NCI-H2171 (cell line): ENCODE results near the gene TBCD.
A peak's percentile ranks its signal among the peaks of the same experiment; 100 is the strongest.

ENCODE experiments used
- DNase-seq: peaks from one replicate; lab custom pipeline; 2025; lab: John Stamatoyannopoulos, UW

TBCD gene

DNA sequence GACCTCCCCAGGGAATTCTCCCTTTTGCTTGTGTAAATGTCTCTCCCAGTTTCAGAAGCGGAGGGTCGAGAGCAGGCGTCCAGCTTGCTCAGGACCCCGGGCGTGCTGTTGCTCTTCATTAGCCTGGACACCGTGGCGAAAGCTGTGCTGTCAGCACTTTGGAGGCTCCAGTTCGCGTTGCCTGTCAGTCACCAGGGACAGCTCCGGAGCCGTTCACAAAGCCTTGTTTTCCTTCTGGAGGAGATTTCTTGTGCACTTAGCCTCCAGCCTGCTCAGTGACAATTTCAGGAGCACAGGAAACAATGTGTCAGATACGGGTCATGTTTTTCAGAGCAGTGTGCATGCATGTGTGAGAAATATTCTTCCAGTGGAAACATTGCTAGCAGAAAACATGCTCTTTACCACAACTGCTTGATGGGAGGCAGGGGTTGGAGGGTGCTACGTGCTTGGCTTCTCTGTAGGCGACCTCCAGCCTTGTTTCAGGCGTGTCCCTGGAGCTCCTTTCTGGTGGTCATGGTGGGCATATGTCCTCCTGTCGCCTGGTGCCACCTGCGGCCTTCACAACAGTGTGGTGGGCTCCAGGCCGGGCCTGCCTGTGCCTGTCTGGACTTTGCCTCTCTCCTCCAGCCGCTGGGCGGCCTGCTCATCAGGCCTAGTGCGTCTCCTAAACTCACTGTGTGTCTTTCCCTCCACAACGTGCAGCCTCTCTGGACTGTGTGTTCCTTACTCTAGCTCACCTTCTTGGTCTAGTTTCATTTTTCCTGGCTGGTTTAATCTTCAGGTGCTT lies 59.0 kb downstream of the TBCD start:
- DNase-seq = no peak

DNA sequence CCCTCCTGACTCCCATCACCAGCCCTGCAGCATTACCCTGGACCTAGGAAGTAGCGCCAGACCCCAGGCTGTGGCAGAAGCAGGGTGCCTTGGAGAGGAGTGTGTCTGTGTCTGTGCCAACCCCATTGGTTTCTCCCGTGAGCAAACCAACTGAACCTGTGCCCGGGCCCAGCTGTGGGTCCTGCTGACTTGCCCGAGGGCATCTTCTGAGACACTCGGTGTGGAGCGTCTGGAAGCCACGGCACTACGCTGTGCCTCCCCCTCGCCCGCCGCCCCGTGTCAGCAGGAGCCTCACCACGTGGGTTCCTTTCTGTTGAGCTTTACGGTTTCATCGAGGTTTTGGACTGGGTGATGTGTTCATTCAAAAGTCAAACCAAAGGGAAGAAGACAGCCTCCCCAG lies 60.2 kb downstream of the TBCD start:
- no peak for DNase-seq

DNA sequence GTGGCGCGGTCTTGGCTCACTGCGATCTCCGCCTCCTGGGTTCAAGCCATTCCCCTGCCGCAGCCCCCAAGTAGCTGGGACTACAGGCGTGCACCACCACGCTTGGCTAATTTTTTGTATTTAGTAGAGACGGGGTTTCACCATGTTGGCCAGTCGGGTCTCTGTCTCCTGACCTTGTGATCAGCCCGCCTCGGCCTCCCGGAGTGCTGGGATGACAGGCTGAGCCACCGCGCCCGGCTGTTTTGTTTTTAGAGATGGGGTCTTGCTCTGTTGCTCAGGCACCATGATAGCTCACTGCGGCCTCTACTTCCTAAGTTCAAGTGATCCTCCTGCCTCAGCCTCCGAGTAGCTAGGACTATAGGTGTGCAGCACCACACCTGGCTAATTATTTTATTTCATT lies 60.7 kb downstream of the TBCD start:
- DNase-seq = no peak

DNA sequence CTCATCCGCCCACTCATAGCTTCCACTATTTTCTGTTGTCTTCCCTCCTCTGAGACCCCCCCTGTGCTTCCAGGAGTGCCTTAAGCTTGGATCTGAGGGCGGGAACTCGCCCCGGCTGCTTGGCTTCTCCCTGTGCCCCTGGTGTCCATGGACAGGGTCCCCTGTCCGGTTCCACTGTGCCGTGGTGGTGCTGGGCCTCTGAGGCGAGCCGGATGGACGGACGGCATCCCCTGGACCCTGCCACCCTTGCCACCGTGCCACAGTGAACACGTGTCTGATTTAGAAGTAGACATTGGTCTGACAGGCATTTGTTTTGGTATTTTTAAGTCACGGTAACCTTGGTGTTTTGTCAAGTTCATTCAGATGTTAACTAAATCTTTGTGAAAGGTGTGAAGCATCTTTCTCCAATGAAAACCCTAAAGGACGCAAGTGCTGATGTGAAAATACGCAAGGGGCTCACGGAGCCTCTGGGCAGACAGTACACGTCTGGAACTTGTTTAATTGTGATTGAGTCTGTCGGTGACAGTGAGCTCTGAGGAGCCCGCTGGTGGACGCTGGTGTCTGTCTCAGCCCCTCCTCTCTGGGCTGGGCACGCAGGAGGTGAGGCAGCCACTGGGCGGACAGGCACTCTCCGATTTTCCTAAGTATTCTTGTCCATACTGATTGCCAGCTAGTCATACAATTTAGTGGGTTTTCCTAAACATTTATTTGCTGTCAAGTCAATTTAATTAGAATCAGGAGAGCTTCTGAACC lies 61.6 kb downstream of the TBCD start:
- DNase-seq = no peak

DNA sequence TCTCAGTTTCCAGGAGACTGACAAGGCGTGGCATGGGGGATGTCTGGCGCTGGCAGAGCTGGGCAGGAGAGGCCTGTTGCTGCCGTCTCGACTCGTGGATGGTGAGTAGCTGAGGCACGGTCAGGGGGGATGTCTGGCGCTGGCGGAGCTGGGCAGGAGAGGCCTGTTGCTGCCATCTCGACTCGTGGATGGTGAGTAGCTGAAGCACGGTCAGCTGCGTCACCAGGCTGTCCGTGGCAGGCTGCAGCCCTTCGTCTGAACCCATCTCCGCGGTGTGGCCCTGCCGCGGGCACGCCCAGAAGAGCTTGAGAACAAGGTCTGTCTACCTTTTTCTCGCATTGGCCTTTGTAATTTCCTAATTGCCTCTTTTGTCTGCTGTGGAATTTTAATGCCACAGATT lies 63.0 kb downstream of the TBCD start:
- DNase-seq = no peak

DNA sequence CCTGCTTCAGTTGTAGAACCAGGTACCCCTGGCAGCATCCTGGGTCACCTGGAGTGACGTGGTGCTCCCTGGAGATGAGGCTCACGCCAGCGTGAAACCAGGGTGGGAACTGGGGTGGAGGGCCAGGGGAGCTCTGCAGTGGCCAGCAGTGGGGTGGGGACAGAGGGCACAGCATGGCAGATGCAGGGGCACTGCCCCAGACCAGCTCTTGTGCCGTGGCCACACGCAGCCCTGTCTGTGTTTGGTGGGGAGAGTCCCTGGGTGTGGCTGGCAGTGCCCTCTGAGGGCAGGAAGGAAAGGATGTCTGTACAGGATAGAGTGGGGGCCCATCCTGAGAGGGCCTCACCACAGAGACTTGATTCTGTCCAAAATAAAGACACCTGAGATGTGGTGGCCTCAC lies 63.5 kb downstream of the TBCD start:
- no peak for DNase-seq

DNA sequence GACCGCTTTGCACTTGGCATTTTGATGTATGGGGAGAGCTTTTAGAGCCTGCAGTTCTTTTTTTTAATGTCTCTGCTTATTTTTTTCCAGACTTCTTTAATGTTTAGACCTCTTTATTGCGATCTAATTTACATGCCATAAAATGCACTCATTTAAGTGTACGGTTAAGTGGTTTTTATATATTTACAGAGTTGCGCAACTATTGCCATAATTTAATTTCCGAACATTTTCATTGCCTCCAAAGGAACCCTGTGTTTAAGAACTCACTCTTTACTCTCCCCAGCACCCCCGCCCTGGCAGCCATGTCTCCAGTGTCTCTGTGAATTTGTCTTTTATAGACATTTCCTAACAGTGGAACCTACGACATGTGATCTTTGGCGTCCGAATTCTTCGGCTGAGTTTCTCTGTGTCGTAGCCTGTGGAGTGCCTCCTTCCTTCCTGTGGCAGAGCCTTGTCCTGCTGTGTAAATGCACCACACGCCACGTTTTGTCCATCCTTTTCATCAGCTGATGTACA lies 64.0 kb downstream of the TBCD start:
- no peak for DNase-seq

DNA sequence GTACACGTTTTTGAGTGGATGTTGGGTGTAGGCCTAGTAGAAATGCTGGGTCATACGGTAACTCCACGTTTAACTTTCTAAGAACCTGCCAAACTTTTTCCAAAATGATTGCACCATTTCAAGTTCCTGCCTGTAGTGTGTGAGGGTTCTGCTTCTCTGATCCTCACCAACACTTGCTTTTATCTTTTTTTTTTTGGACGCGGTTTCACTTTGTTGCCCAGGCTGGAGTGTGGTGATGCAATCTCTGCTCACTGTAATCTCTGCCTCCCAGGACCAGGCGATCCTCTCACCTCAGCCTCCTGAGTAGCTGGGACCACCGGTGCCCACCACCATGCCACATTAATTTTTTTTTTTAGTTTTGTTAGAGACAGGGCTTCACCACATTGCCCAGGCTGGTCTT lies 64.5 kb downstream of the TBCD start:
- no peak for DNase-seq

DNA sequence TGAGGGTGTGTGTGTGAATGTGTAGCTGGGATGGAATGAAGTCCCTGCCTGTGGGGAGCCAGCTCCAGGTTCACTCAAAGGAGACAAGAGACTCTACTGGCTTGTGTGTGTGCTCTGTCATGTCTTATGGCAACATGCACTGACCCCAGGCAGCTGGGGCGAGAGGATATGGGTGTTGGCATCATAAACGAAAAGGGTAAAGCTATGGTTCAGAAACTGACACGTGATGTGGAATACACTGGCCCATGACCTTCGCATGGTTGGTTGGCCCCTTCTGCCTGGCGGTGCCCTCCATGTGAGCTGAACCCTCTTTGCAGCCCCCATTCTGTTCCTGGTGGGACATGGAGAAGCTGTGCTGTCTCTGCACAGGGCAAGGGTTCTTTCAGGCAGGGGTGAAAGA lies 66.1 kb downstream of the TBCD start:
- DNase-seq = no peak

DNA sequence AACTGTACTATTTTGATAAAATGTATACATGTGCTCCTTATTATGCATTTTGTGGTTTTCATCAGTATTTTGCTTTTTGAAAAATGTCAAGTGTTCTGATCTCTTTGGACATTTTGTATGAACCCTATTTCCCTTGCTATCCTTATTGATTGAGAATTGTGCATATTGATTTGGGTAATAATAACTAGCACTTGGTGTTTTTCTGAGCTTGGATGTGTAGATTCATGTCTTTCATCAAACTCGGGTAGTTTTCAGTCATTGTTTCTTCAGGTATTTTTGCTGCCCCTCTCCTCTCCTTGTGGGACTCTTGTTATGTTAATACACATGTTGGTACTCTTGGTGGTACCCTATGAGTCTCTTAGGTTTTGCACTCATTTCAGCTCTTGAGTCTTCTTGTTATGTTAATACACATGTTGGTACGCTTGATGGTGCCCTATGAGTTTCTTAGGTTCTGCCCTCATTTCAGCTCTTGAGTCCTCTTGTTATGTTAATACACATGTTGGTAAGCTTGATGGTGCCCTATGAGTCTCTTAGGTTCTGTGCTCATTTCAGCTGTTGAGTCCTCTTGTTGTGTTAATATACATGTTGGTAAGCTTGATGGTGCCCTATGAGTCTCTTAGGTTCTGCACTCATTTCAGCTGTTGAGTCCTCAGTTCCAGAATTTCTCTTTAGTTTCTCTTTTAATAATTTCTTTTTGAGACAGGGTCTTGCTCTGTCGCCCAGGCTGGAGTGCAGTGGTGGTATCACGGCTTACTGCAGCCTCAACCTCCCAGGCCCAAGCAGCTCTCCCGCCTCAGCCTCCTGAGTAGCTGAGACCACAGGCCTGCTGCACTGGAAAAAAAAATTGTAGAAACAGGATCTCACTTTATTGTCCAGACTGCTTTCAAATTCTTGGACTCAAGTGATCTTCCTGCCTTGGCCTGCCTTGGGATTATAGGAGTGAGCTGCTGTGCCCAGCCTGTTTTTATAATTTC lies 68.7 kb downstream of the TBCD start:
- DNase-seq = no peak

DNA sequence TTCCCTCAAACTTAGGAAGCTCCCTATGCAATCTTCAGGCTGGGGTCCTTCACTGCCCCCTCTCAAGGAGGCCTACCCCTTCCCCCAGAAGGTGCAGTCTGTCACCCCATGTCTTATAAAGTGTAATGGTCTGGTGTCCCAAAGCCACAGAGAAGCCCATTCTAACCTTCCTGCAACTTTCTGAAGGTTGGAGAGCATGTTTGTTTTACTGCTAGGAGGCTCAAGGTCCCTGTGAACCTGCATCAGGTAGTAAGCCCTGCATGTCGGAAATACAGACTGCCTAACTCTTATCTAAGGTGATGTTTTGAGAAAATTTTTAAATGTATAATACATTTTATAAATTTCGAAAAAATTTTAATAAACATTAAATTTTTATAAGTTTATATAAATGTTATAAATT lies 69.7 kb downstream of the TBCD start:
- DNase-seq = no peak

DNA sequence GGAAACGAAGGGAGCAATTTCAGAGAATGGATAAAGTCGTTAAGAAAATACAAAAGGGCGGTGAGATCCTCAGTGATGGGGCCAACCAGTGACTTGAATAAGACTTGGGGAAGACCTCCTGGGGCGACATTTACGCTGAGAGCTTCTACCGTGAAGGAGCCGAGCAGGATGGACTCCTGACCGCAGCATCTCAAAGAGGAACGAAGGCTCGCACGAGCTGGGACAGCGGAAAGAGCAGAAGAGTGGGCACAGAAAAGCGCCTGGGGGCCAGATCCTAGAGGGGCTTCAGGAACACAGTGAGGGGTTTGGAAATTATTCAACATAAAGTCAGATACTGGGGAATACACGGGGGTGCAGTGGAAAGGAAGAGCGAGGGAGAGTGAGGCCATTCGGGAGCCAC lies 70.4 kb downstream of the TBCD start:
- no peak for DNase-seq

DNA sequence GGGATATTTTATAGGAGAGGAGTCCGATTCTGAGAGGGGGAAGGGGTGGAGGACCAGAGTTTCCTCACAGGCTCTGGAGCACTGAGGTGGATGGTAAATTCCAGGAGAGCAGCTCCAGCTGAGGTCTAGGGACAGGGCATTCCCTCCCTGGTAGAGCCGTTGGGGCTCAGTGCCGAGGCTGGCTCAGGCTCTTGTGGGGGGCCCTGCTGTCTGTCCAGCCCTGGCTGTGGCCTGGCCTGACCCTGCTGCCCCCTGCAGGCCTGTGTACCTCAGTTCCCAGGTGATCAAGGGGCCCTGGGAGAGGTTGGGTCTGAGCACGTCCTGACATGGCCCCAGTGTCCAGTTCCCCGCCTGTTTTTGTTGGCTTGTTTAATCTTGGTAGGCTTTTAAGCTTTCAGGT lies 71.1 kb downstream of the TBCD start:
- no peak for DNase-seq

DNA sequence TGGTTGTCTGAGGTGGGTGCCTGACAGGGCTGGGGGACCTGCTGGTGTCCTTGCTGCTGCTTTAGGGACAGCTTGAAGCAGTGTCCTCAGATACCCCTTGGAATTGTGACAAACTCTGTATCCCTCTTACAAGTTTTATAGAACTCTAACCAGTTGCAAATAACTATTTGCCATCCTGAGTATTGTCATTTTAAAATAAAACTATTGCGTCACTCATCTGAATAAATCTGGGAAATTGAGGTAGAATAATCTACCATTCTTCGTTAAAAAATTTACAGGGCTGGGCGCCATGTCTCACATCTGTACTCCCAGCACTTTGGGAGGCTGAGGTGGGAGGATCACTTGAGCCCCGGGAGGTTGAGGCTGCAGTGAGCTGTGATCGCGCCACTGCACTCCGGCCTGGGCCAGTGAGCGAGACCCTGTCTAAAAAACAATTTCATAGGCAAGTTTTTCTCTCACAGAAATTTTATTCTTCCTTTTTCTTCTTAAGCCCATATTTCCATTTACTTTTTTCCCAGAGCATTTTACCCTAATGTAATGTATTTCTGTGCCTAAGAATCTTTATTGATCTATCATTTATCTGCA lies 73.8 kb downstream of the TBCD start:
- DNase-seq = no peak

DNA sequence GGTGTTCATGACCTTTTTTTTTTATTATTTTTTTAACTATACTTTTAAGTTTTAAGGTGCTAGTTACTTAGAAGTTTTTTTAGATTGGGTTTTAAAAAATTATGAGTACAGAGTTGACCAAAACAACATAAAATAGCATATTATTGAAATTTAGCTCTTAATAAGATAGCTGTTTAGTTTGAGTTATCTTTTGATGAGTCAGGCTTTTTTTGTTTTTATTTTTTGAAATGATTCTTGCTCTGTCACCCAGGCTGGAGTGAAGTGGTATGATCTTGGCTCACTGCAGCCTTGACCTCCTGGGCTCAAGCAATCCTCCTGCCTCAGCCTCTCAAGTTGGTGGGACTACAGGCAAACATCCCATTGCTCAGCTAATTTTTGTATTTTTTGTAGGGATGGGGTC lies 74.3 kb downstream of the TBCD start:
- no peak for DNase-seq

DNA sequence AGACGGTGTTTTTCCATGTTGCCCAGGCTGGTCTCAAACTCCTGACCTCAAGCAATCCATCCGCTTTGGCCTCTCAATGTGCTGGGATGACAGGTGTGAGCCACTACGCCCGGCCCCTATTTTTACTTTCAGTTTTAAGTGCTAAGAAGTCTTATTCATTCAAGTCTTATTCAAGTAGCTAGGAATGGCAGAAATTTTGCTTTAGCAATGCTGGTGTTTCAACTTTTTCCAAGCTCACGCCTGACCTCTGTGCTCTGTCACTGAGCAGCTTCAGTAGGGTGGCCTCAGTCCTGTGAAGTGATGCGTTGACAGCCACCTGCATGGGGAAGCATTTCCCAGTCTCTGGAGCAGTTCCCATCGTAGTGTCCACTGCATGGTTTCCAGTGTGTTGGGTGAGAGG lies 75.1 kb downstream of the TBCD start:
- DNase-seq = no peak

DNA sequence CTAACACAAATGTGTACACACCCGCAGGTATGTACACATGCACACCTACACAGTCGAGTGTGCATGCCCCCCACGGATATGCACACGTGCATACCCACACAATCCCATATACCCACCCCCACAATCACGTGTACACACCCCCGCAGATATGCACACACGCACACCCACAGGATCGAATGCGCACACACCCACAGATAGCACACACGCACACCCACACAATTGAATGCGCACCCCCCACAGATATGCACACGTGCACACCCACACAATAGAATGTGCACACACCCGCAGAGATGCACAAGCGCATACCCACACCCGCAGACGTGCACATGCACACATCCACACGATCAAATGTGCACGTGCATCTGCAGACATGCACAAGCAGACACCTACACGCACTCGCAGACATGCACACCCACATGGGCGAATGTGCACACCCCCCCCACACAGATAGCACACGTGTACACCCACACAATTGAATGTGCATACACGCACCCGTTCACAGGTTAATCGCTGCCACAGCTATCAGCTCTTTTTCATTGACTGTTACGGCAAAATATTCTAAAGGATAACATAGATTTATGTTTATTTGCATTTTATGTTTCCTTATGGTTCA lies 77.1 kb downstream of the TBCD start:
- no peak for DNase-seq

DNA sequence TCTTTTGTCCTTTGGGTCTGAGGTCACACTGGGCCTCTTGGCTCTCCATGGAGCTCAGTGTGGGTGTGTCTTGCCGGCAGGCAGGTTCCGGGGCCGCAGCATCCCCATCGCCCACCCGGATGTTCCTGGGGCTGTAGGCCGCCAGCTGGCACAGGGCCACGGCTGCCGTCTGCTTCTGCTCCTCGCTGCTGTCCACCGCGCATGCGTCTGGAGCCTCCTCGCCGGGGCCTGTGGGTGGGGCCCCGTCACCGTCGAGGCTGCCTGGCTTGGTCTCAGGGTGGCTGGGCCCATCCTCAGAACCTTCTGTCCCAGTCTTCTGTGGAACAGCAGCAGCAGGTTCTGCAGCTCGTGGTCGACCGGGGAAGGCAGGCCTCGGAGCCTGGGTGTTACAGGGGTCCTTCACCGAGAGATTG lies 78.4 kb downstream of the TBCD start:
- DNase-seq = peak; percentile 92

DNA sequence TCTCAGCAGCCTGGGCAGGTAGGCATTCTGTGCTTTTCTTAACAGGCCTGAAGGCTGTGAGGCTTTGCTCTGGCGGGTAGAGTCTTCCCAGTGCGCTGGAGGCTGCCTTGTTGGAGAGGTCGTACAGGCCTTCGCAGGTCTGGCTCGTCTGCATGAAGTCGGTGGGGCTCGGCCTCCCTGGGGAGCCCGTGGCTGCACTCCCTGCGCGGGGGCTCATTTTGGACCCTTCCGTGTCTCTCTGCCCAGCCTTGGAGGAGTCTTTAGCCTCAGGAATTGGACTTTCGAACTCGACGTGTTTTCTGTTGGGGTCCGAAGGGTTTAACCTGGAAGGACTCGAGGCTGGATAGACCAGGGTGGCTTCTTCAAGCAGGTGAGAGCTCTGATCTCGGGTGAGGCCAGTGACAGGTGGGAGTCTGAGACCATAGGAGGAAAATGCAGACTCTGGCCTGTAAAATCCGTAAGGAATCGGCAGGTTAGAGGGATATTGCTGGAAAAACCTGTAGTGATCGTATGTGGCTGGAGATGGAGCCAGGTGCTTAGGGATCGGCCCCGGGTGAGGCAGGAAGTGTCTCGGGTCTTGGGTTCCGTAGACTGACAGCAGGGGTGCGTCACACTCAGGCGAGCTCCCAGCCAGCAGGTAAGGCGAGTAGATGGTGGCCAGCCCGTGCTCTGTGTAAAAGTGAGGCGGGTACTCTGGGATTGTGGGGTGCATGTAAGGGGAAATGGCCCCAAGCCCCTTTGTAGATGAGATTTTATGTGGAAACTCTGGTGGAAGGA lies 79.4 kb downstream of the TBCD start:
- DNase-seq = no peak

DNA sequence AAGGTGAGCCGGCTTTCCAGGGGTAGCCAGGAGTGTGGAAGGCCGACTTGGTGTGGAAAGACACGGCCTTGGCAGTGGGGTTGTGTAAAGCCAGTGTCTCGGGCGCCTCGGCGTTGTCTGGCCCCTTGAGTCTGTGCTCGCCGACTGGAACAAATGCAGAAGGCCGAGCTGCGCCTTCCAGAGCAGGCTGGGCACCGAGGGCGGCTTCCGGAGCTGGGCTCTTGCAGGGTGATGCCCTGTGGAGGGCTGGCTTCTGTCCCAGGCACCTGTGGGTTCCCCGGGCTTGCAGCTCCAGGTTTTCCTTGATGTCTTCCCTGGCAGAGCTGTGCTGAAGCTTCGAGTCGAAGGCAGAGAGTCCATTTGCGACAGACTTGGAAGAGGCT lies 79.9 kb downstream of the TBCD start:
- no peak for DNase-seq

DNA sequence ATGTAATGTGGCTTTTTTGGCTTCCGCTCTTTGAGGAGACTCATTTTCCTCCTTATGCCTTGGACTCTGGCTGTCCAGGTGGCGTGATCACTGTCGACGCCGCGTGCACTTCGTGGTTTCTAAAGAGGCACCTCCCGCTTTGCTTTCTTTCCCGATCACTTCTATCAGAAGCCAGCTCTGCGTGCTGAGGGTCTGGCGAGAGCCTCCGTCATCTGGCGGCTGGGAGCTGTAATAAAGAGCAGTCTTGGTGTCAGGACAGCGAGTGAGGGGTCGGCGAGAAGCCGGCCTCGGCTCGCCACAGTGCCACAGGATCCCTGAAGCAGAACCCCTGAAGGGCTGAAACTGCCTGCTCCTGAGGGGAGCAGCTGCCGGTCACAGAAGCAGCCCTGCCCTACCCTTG lies 80.5 kb downstream of the TBCD start:
- DNase-seq = no peak
